Measurements from ENCODE around the gene ARFIP1.
"Not testable (repeated sequence)": the region's sequence is repeated elsewhere in the genome, so short reads cannot be mapped to it uniquely, and the experiment has no call there.

ARFIP1 gene

DNA sequence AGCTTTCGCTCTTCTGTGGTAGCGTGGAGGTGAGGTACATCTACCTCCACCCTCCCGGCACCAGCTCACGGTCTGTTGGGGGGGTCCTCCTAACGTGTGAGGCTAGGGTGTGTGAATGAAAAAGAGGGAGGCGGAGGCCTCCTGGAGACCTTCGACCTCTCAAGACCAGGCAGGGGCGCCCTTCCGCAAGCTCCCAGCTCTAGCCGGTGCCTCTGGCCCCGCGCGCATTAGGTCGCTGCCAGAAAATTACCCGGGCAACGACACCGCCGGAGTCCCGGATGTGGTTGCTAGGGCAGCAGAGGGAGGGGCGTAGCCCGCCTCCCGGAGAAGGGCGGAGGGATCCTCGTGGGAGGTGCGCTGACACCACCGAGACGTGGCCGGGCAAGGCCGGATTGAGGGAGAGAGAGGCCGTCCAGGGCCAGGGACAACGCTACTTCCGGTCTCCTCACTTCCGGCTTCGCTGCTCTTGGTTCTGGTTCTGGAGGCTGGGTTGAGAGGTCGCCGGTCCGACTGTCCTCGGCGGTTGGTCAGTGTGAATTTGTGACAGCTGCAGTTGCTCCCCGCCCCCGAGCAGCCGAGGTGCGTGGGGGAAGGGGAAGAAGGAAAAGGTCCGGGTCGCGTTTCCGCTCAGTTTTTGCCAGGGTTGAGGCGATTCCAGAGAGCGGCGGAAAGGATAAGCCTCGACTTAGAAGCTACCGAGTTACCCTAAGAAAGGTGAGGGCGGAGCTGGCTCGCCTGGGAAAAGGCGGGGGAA, at the start of gene ARFIP1, which contains the start of gene TIGD4:
TSS of gene ARFIP1 (plus strand) at position 442 of the 754 bp plus-strand sequence. CDS start 49,680 bp downstream, outside the sequence.
TSS of gene TIGD4 (minus strand) at position 218 of the 754 bp plus-strand sequence. CDS start 8,726 bp downstream, outside the sequence.
- peak; percentile 87 for FAIRE-seq

GRCh38 chr4:152731997-152732396, 47.8 kb upstream of the ARFIP1 start:
- no peak for DNase-seq (ENCODE audit: low spot score)
- no peak for FAIRE-seq

More for the DNA sequence above, at the start of gene ARFIP1, which contains the start of gene TIGD4:
- peak; percentile 98 for DNase-seq (ENCODE audit: low spot score)

- FAIRE-seq (no peak), DNase-seq (ENCODE audit: low spot score) (no peak)
These were observed 45.6 kb upstream of the ARFIP1 start for GRCh38 chr4:152734015-152734698.

DNA sequence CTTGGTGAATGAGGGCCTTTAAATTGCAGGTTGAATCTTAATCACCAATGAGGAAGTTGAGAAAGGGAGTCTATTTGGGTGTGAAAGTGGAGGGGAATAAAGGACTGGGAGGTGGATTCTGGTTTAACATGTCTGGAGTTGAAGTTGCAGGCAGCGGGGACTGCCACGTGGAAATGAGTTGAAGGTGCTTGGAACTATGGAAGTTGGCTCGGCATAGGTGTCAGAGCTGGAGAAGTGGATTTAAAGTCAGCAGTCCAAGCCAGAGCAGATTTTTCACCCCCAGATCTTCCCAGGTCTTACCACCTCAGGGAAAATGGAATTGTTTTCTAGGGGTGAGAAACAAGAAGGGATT, 45.1 kb upstream of the ARFIP1 start:
- no peak for FAIRE-seq

GRCh38 chr4:152735396-152735859, 44.3 kb upstream of the ARFIP1 start:
- FAIRE-seq: no peak
- peak; percentile 33 for DNase-seq (ENCODE audit: low spot score)

More for the DNA sequence above, 45.1 kb upstream of the ARFIP1 start:
- no peak for DNase-seq (ENCODE audit: low spot score)

- no peak for DNase-seq (ENCODE audit: low spot score)
- FAIRE-seq: no peak
These were observed 43.8 kb upstream of the ARFIP1 start for GRCh38 chr4:152735906-152736305.

DNA sequence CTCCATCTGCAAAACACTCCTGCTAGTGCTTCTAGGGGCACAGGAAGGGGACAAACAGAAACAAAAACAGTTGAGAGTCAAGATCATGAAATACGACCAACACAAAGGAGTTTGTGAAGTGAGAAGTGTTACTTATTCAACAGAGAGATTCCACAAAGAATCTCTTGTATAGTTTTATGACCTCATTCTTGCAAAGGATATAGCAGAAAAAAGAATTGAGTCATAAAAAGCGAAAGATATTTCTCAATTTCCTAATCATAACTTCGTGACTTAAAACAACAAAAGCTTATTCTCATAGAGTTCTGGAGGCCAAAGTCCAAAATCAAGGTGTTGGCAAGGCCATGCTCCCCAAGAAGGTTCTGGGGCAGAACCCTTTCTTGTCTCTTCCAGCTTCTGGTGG, 40.9 kb upstream of the ARFIP1 start:
- no peak for FAIRE-seq
- no peak for DNase-seq (ENCODE audit: low spot score)

DNA sequence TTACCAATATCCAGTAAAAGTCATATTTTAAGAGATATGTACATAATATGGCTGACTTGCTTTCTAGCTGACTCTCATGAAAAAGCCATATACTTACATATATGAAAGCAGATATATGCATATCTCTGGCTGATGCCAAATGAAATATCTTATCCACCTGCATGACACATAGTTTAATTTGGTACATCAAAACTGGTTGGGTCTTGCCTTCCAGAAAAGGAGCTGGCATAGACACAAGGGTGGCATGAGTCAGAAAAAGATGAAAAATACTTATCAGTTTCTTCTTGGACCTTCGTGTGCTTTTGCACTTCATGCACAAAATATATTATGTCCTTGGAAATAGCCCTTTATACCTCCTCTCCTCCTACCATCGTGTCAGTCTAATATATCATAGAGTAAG, 32.3 kb upstream of the ARFIP1 start:
- DNase-seq (ENCODE audit: low spot score) (no peak), FAIRE-seq (no peak)

GRCh38 chr4:152748619-152749018, 31.1 kb upstream of the ARFIP1 start:
- DNase-seq (ENCODE audit: low spot score): no peak
- FAIRE-seq: no peak

GRCh38 chr4:152763796-152764195, 16.0 kb upstream of the ARFIP1 start:
- no peak for DNase-seq (ENCODE audit: low spot score)
- no peak for FAIRE-seq

DNA sequence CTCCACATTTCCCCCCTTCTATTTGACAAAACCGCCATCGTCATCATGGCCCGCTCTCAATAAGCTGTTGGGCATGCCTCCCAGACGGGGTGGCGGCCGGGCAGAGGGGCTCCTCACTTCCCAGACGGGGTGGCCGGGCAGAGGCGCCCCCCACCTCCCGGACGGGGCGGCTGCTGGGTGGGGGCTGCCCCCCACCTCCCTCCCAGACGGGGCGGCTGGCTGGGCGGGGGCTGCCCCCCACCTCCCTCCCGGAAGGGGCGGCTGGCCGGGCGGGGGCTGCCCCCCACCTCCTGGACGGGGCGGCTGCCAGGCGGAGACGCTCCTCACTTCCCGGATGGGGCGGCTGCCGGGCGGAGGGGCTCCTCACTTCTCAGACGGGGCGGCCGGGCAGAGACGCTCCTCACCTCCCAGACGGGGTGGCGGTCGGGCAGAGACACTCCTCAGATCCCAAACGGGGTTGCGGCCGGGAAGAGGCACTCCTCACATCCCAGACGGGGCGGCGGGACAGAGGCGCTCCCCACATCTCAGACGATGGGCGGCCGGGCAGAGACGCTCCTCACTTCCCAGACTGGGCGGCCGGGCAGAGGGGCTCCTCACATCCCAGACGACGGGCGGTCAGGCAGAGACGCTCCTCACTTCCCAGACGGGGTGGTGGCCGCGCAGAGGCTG, 14.6 kb upstream of the ARFIP1 start:
- not testable (repeated sequence) for FAIRE-seq; DNase-seq (ENCODE audit: low spot score)

GRCh38 chr4:152771741-152772533, 7.8 kb upstream of the ARFIP1 start:
- no peak for DNase-seq (ENCODE audit: low spot score)
- FAIRE-seq: no peak

- FAIRE-seq (no peak), DNase-seq (ENCODE audit: low spot score) (no peak)
These were observed 6.4 kb upstream of the ARFIP1 start for GRCh38 chr4:152773339-152773738.

DNA sequence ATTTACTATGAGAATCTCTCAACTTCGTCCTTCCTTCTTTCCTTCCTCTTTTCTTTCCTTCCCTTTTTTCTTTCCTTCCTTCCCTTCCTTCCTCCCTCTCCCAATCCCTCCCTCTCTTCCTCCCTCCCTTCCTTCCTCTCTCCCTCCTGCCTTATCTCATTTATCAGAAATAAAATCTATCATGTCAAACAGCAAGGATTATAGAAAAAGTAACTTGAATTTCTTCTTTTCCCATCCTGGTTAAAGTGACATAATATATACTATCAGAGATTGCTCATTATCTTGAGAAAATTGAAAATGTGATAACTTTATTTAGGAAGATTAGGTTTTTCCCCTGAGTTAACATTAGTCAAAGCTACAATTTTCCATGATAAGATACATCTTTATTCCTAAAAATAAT, 5.8 kb upstream of the ARFIP1 start:
- no peak for DNase-seq (ENCODE audit: low spot score)
- no peak for FAIRE-seq

DNA sequence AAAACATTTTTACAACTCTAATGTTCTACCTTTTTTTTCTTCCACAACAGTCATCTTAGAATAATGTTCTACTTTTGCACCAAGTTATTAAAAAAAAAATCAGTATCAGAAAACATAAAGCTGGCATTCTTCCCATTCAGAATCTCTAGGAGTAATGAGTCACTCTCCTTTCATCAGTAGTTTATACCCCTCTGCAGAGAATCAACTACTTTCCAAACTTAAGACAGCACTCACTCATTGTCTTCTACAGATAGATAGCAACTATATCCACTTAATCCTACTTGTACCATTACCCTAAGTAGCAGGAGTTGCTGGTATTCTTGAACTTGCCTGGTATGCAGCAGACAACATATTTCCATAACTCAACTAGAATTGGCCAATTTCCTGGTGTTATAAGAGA, 3.4 kb upstream of the ARFIP1 start:
- no peak for FAIRE-seq
- DNase-seq (ENCODE audit: low spot score): no peak

GRCh38 chr4:152777488-152777887, 2.3 kb upstream of the ARFIP1 start:
- no peak for DNase-seq (ENCODE audit: low spot score)
- no peak for FAIRE-seq

- DNase-seq (ENCODE audit: low spot score): peak; percentile 35
- FAIRE-seq: no peak
These were observed 870 bp upstream of the ARFIP1 start for GRCh38 chr4:152778656-152779512.

DNA sequence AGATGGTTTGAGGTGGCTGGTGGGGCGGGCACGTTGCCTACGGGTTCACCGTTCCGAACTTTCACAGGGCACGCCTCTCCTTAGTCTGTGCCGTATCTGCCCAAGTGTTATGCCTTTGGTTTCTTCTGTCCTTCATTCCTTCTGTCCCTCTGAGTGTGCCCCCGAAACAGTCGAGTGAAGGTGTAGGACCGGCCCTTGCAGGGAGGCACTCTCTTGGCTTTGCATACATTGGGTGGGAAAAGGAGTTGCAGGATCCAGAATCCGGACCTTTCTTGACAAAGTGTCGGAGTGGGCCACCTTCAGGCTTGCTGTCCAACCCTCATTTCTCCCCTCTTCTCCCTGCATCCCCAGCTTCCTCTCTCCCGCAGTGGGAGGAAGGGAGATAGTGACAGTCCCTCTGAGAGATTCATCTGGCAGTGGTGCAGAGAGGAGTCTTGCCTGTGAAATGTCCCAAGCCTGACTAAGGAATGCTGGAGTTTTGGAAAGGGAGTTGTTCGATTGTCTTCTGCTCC, 569 bp downstream of the ARFIP1 start:
- no peak for FAIRE-seq
- DNase-seq (ENCODE audit: low spot score): peak; percentile 7

- FAIRE-seq (no peak), DNase-seq (ENCODE audit: low spot score) (peak; percentile 4)
These were observed 5.0 kb downstream of the ARFIP1 start for GRCh38 chr4:152784490-152785350.

Data from urothelium cell line (cell line).